22Rv1 (cell line): ENCODE measurements around the gene ANGPT4.

Experiments used
- CTCF ChIP-seq: fragments of 450-650 bp; IDR thresholded peaks from 2 replicates; pipeline ENCODE4 v1.5.1; 2017; ENCODE audit warnings: mild to moderate bottlenecking
- ZFX ChIP-seq: fragments of 450-650 bp; IDR thresholded peaks from 2 replicates; pipeline ENCODE4 v1.6.1; 2017; ENCODE audit warnings: antibody characterized with exemption, borderline replicate concordance

GRCh38 chr20:821046-821730 lies 94.9 kb downstream of the ANGPT4 start:
- TF ChIP-seq CTCF (no peak), ZFX (no peak)
